Caco-2 (cell line): ENCODE data around the gene DCAF5. TPM values are rescaled to one million over a fixed set of nuclear protein-coding genes. Genes with fewer than 3 reads are reported as not detected.

Source experiments
- BruUV-seq: library from RNA; stranded (reverse); fragments of 400-500 nt; replicated peaks from 2 replicates; lab custom pipeline; 2021; lab: Mats Ljungman, UMichigan
- CTCF ChIA-PET: fragments of 300-600 bp; sonication (Branson Sonifier 250); formaldehyde crosslinking; loops from one replicate; lab custom pipeline; 2022; ENCODE audit warnings: antibody characterized with exemption; lab: Charles Lee
- POLR2A ChIA-PET: fragments of 300-600 bp; sonication (Branson Sonifier 250); formaldehyde crosslinking; loops from one replicate; lab custom pipeline; 2022; ENCODE audit warnings: antibody characterized with exemption; lab: Charles Lee
- DNase-seq, 2 experiments: peaks; one replicate each; pipeline versions ENCODE4 v3.0.0 to v3.0.0-alpha.2; 2020 to 2022
- H3K27me3 ChIP-seq: replicated peaks from 2 replicates; pipeline ENCODE4 v1.6.0; 2011; ENCODE audit warnings: low read length; ENCODE audit not compliant: control insufficient read depth, insufficient read depth
- H3K36me3 ChIP-seq: 2 replicates; pipeline ENCODE4 v1.5.1; 2011; ENCODE audit warnings: low read length; ENCODE audit not compliant: control insufficient read depth, insufficient read depth
- H3K4me1 ChIP-seq: fragments of 250-450 bp; sonication (Bioruptor Pico); 2 replicates; pipeline ENCODE4 v1.5.1; 2020; ENCODE audit warnings: mild to moderate bottlenecking
- H3K4me3 ChIP-seq: 2 replicates; pipeline ENCODE4 v1.5.1; 2011; ENCODE audit warnings: low read depth, mild to moderate bottlenecking, control low read depth, low read length
- H3K9me3 ChIP-seq: fragments of 250-450 bp; sonication (Bioruptor Pico); 2 replicates; pipeline ENCODE4 v1.5.1; 2020; ENCODE audit warnings: mild to moderate bottlenecking, moderate library complexity
- H3K27ac Mint-ChIP-seq: one replicate; pipeline ENCODE4 v1.8.0; 2022; ENCODE audit warnings: mixed read lengths; ENCODE audit not compliant: unreplicated experiment
- H3K27me3 Mint-ChIP-seq: one replicate; pipeline ENCODE4 v1.8.0; 2022; ENCODE audit warnings: mixed read lengths; ENCODE audit not compliant: insufficient read depth, unreplicated experiment
- H3K36me3 Mint-ChIP-seq: one replicate; pipeline ENCODE4 v1.8.0; 2022; ENCODE audit warnings: mild to moderate bottlenecking, mixed read lengths; ENCODE audit not compliant: insufficient read depth, unreplicated experiment
- H3K4me1 Mint-ChIP-seq: one replicate; pipeline ENCODE4 v1.8.0; 2022; ENCODE audit warnings: low read depth, mixed read lengths; ENCODE audit not compliant: unreplicated experiment
- H3K4me3 Mint-ChIP-seq: one replicate; pipeline ENCODE4 v1.8.0; 2022; ENCODE audit warnings: mild to moderate bottlenecking, moderate library complexity, mixed read lengths; ENCODE audit not compliant: unreplicated experiment
- H3K9me3 Mint-ChIP-seq: one replicate; pipeline ENCODE4 v1.8.0; 2022; ENCODE audit warnings: mixed read lengths; ENCODE audit not compliant: unreplicated experiment
- intact Hi-C: fragments of 100-400 bp; cut with micrococcal nuclease; formaldehyde crosslinking; loops from one replicate; pipeline ENCODE4 v1.10.0; 2022; ENCODE audit not compliant: unreplicated experiment
- total RNA-seq: library from RNA; stranded (reverse); gene quantifications from 2 replicates; pipeline ENCODE4 v1.2.3, GENCODE V29; 2022
- TF ChIP-seq, protein P1 (sequence below), 2 experiments: fragments of 200-600 bp in 1 of 2; IDR thresholded peaks; 1 replicate in 1 of 2; 2 replicates in 1 of 2; pipeline versions ENCODE4 v1.5.1 to v1.8.0; 2011 to 2022; ENCODE audit warnings: antibody characterized with exemption in 1 of 2, control low read depth in 1 of 2, inconsistent platforms in 1 of 2, low read depth in 1 of 2, low read length in 1 of 2, mild to moderate bottlenecking in 1 of 2, moderate library complexity in 1 of 2; ENCODE audit not compliant: insufficient read depth in 1 of 2, severe bottlenecking in 1 of 2, unreplicated experiment in 1 of 2

Gene DCAF5
- total RNA-seq, 1 experiment from 2014 or later: 34.8 TPM

GRCh38 chr14:69081271-69081670, 71.6 kb downstream of the DCAF5 start:
- H3K27me3 Mint-ChIP-seq: no peaks in the 10 kb centered on the region
- no TSS peak for BruUV-seq
- H3K4me1 ChIP-seq: peaks cover 61% of the 10 kb centered on the region
- no peaks in the 10 kb centered on the region for H3K27me3 ChIP-seq
- ChIA-PET CTCF (interaction anchor here (0.9 to 1.1 kb wide), 2 partner anchors 9 to 26 kb away, joined by 3 read pairs; no protein-coding TSS in a partner anchor), POLR2A (no interaction called here)
- peaks cover 40% of the 10 kb centered on the region for H3K4me1 Mint-ChIP-seq
- peak overlapping the region; percentile 56 for H3K27ac Mint-ChIP-seq
- intact Hi-C loops: no loop called here
- no peak overlapping the region for H3K4me3 ChIP-seq
- TF ChIP-seq, protein P1, sequence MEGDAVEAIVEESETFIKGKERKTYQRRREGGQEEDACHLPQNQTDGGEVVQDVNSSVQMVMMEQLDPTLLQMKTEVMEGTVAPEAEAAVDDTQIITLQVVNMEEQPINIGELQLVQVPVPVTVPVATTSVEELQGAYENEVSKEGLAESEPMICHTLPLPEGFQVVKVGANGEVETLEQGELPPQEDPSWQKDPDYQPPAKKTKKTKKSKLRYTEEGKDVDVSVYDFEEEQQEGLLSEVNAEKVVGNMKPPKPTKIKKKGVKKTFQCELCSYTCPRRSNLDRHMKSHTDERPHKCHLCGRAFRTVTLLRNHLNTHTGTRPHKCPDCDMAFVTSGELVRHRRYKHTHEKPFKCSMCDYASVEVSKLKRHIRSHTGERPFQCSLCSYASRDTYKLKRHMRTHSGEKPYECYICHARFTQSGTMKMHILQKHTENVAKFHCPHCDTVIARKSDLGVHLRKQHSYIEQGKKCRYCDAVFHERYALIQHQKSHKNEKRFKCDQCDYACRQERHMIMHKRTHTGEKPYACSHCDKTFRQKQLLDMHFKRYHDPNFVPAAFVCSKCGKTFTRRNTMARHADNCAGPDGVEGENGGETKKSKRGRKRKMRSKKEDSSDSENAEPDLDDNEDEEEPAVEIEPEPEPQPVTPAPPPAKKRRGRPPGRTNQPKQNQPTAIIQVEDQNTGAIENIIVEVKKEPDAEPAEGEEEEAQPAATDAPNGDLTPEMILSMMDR (IDR thresholded peaks at IDR 0.05; ENCODE audit: insufficient read depth in 1 of 2, low read depth in 1 of 2, low read length in 1 of 2, severe bottlenecking in 1 of 2, unreplicated experiment in 1 of 2): no peak
- peak in 1 of 2 experiments; percentile 43 for DNase-seq
- H3K9me3 Mint-ChIP-seq: no peaks in the 10 kb centered on the region
- H3K4me3 Mint-ChIP-seq: no peak overlapping the region
- H3K9me3 ChIP-seq: no peaks in the 10 kb centered on the region
- H3K36me3 ChIP-seq: no peaks in the 10 kb centered on the region; the same call in 1 of the 2 replicates
- H3K36me3 Mint-ChIP-seq: peaks cover 23% of the 10 kb centered on the region

DNA sequence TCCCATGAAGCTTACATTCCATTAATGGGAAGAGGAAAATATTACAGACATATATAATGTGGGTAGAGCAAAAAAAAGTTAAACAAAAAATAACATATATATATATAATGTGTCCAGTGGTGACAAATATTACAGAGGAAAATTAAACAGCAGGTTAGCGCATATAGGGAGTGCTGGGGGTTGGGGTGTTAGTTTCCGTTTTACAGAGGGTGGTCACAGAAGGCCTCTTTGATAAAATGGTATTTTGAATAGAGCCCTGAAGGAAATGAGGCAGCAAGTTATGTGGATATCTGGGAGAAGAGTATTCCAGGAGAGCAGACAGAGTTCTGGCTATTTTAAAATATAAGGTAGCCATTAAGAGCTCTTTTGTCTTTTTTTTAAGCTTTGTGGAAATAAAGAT, 73.2 kb downstream of the DCAF5 start:
- Histone ChIP-seq H3K4me3 (no peak overlapping the region), H3K27me3 (no peaks in the 10 kb centered on the region), H3K9me3 (no peaks in the 10 kb centered on the region), H3K36me3 (no peaks in the 10 kb centered on the region; the same call in 1 of the 2 replicates), H3K4me1 (peaks cover 61% of the 10 kb centered on the region)
- Mint-ChIP-seq H3K4me1 (peaks cover 43% of the 10 kb centered on the region), H3K27ac (peak overlapping the region; percentile 56), H3K4me3 (no peak overlapping the region), H3K36me3 (peaks cover 20% of the 10 kb centered on the region), H3K27me3 (no peaks in the 10 kb centered on the region), H3K9me3 (no peaks in the 10 kb centered on the region)
- no peak for DNase-seq
- TF ChIP-seq, protein P1 (IDR thresholded peaks at IDR 0.05; ENCODE audit: insufficient read depth in 1 of 2, low read depth in 1 of 2, low read length in 1 of 2, severe bottlenecking in 1 of 2, unreplicated experiment in 1 of 2): no peak
- ChIA-PET POLR2A (no interaction called here), CTCF (interaction anchor here (0.7 kb wide), 1 partner anchor 171 kb away, joined by 3 read pairs; no protein-coding TSS in a partner anchor)
- intact Hi-C loops: loop anchor here (5.0 kb wide), 1 partner anchor 102 kb away; the partner anchor contains the start of gene ACTN1
- BruUV-seq: no TSS peak

DNA sequence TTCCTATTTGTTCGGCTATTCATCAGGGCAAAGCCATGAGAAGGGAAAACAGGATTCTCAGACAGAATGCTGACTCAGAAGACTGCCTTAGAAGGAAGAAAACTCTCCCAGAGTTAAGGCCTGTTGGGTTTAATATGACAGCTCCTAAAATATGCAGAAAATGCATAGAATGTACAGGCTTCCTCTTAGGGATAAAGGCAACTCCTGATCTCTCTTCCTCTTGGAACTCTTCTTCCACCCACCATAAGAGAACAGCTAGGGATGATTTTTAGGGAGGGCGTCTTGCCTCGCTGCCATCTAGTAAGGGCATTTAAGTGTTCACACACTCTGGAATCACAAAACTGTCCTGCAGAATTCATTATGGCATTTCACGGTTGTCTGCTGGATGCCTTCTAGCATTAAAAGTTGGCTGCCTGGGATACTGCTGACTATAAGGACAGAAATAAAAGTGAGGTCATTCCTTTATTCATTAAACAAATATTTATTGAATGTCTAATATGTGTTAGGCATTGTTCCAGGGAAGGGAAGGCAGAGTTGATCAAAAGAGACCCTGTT, 73.7 kb downstream of the DCAF5 start:
- Mint-ChIP-seq H3K9me3 (no peaks in the 10 kb centered on the region), H3K27ac (peak overlapping the region; percentile 56), H3K4me3 (no peak overlapping the region), H3K27me3 (no peaks in the 10 kb centered on the region), H3K4me1 (peaks cover 43% of the 10 kb centered on the region), H3K36me3 (peaks cover 25% of the 10 kb centered on the region)
- no peaks in the 10 kb centered on the region for H3K9me3 ChIP-seq
- DNase-seq: no peak
- intact Hi-C loops: loop anchor here (5.0 kb wide), 1 partner anchor 102 kb away; the partner anchor contains the start of gene ACTN1
- POLR2A ChIA-PET: no interaction called here
- peaks cover 61% of the 10 kb centered on the region for H3K4me1 ChIP-seq
- TF ChIP-seq, protein P1 (IDR thresholded peaks at IDR 0.05; ENCODE audit: insufficient read depth in 1 of 2, low read depth in 1 of 2, low read length in 1 of 2, severe bottlenecking in 1 of 2, unreplicated experiment in 1 of 2): no peak
- CTCF ChIA-PET: no interaction called here
- H3K27me3 ChIP-seq: no peaks in the 10 kb centered on the region
- no peaks in the 10 kb centered on the region; the same call in 1 of the 2 replicates for H3K36me3 ChIP-seq
- no TSS peak for BruUV-seq
- no peak overlapping the region for H3K4me3 ChIP-seq
